ENCODE data around the gene SLC28A1. TPM values are rescaled to one million over a fixed set of nuclear protein-coding genes. Genes with fewer than 3 reads are reported as not detected.

The SLC28A1 gene
- total and polyA plus RNA-seq, 11 donors, result 0.14 to 2.9 (median 0.74) TPM; not detected in 1

DNA sequence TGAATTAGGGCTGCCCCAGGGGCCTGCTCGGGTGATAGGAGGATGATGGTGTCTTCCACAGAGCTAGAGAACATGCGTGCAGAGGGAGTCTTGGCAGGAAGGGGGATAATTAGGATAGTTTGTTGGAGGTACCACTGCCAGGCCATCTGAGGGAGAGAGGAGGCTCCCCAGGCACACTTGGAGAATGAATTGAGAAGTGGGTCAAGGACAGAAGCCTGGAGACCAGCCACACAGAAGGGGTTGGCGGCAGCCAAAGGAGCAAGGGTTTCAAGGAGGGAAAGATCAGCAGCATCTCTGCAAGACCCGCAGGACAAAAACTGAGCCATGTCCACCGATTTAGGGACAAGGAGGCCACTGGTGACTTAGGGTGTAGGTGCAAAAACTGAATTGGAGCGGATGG, 6.9 kb downstream of the SLC28A1 start:
- no peak overlapping the region for H3K27ac ChIP-seq
- no peak for TF ChIP-seq POLR2A (IDR thresholded peaks at IDR 0.05)
- no peak for TF ChIP-seq CTCF (IDR thresholded peaks at IDR 0.05)
- 90 to 95% (median 92%) methylated on average over 6 of the region's 6 CpGs for WGBS, 4 donors
- ATAC-seq (no peak), DNase-seq (no peak)
- no peak overlapping the region for H3K4me3 ChIP-seq
- H3K27me3 ChIP-seq, result no peaks in the 10 kb centered on the region
- H3K4me1 ChIP-seq, result peaks cover 0 to 6% (median 0%) of the 10 kb centered on the region in 12 donors
- H3K36me3 ChIP-seq, result no peaks in the 10 kb centered on the region
- intact Hi-C loops (cut with DNase I), result no loop called here
- no peaks in the 10 kb centered on the region for H3K9me3 ChIP-seq

GRCh38 chr15:84892786-84893307, 8.4 kb downstream of the SLC28A1 start:
- TF ChIP-seq POLR2A (IDR thresholded peaks at IDR 0.05), result no peak
- no peak for TF ChIP-seq CTCF (IDR thresholded peaks at IDR 0.05)
- DNase-seq (no peak), ATAC-seq (no peak)
- no peak overlapping the region for H3K27ac ChIP-seq
- no peaks in the 10 kb centered on the region for H3K36me3 ChIP-seq
- 88 to 99% (median 93%) methylated on average over 8 to 10 of the region's 10 CpGs for WGBS, 4 donors
- H3K27me3 ChIP-seq, result no peaks in the 10 kb centered on the region
- no peaks in the 10 kb centered on the region for H3K9me3 ChIP-seq
- no peaks in the 10 kb centered on the region for H3K4me1 ChIP-seq
- H3K4me3 ChIP-seq, result no peak overlapping the region
- intact Hi-C loops (cut with DNase I), result no loop called here

- no peak for ATAC-seq
- no peaks in the 10 kb centered on the region for H3K36me3 ChIP-seq
- no peaks in the 10 kb centered on the region for H3K4me1 ChIP-seq
- TF ChIP-seq CTCF (IDR thresholded peaks at IDR 0.05) (no peak), POLR2A (IDR thresholded peaks at IDR 0.05) (no peak)
- no peak overlapping the region for H3K4me3 ChIP-seq
- no peak overlapping the region for H3K27ac ChIP-seq
- no peaks in the 10 kb centered on the region for H3K27me3 ChIP-seq
- intact Hi-C loops (cut with DNase I), result no loop called here
- no peak for DNase-seq
- H3K9me3 ChIP-seq, result no peaks in the 10 kb centered on the region
- WGBS, 4 donors, result 87 to 95% (median 93%) methylated on average over 10 of the region's 10 CpGs
These were observed 9.1 kb downstream of the SLC28A1 start for GRCh38 chr15:84893607-84894006.

GRCh38 chr15:84894736-84895425, 10.4 kb downstream of the SLC28A1 start:
- Histone ChIP-seq H3K9me3 (no peaks in the 10 kb centered on the region), H3K36me3 (no peaks in the 10 kb centered on the region), H3K4me3 (no peak overlapping the region), H3K4me1 (no peaks in the 10 kb centered on the region), H3K27me3 (no peaks in the 10 kb centered on the region), H3K27ac (no peak overlapping the region)
- WGBS, 4 donors, result 90 to 93% (median 91%) methylated on average over 10 to 12 of the region's 12 CpGs
- DNase-seq (no peak), ATAC-seq (no peak)
- TF ChIP-seq POLR2A (IDR thresholded peaks at IDR 0.05) (no peak), CTCF (IDR thresholded peaks at IDR 0.05) (no peak)
- intact Hi-C loops (cut with DNase I), result no loop called here
